Skeletal muscle cell (primary cell): ENCODE data around the gene MCTP2.
"Not testable (repeated sequence)": the region's sequence is repeated elsewhere in the genome, so short reads cannot be mapped to it uniquely, and the experiment has no call there.

Experiments
- DNase-seq: peaks from one replicate; pipeline ENCODE4 v3.0.0-alpha.2; 2010; ENCODE audit warnings: low read depth
- H3K4me3 ChIP-seq: 2 replicates; pipeline ENCODE4 v1.5.1; 2011; ENCODE audit warnings: low read depth, mild to moderate bottlenecking, control low read depth, low read length, moderate library complexity

The MCTP2 gene

DNA sequence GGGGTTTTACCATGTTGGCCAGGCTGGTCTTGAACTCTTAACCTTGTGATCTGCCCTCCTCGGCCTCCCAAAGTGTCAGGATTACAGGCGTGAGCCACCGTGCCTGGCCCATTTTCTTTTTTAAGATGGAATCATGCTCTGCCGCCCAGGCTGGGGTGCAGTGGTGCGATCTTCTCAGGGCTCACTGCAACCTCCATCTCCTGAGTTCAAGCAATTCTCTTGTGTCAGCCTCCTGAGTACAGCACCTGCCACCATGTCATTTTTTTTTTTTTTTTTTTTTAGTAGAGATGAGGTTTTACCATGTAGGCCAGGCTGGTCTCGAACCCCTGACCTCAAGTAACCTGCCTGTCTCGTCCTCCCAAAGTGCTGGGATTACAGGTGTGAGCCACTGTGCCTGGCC lies 26.4 kb downstream of the MCTP2 start:
- not testable (repeated sequence) for DNase-seq, H3K4me3 ChIP-seq

DNA sequence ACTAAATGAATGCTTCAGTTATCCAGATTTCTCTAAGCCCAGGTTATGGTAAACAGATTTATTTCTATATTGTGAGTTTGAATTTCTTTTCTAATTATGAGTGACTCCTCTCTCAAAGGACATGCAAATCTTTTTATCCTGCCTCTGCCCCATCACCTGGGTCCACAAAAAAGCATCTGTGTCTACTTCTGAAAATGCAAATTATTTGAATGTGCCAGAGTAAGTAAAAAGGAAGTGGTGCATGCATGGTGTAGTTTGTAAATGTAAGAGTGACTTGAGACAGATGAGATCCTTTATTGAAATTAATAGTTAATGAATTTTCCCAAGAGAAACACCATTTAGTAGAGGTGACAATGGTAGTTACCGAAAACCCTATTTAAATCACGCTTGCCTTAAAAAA lies 26.9 kb downstream of the MCTP2 start:
- DNase-seq = no peak
- no peak overlapping the region for H3K4me3 ChIP-seq

GRCh38 chr15:94259121-94259751 lies 27.9 kb downstream of the MCTP2 start:
- no peak for DNase-seq
- H3K4me3 ChIP-seq = no peak overlapping the region

DNA sequence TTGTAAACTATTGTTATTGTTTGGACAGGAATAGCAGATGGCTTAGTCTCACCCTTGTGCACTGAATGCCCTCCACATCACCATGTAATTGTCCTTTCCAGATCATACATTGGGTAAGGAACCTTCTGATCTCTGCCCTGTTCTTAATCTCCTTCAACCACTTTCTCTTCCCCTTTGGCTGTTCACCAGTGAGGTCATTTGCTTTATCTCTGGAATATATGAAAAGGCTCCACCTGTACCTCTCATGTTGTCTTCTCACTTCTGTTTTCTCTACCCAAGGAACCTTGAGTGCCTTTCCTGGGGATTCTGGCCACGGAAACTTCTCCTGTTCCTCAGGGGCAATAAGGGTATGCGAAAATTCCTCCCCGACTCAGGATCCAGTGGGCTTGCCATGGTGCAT lies 28.5 kb downstream of the MCTP2 start:
- DNase-seq = no peak
- H3K4me3 ChIP-seq = no peak overlapping the region

- DNase-seq = no peak
- no peak overlapping the region for H3K4me3 ChIP-seq
Measured at GRCh38 chr15:94262201-94262600, 30.8 kb downstream of the MCTP2 start.

DNA sequence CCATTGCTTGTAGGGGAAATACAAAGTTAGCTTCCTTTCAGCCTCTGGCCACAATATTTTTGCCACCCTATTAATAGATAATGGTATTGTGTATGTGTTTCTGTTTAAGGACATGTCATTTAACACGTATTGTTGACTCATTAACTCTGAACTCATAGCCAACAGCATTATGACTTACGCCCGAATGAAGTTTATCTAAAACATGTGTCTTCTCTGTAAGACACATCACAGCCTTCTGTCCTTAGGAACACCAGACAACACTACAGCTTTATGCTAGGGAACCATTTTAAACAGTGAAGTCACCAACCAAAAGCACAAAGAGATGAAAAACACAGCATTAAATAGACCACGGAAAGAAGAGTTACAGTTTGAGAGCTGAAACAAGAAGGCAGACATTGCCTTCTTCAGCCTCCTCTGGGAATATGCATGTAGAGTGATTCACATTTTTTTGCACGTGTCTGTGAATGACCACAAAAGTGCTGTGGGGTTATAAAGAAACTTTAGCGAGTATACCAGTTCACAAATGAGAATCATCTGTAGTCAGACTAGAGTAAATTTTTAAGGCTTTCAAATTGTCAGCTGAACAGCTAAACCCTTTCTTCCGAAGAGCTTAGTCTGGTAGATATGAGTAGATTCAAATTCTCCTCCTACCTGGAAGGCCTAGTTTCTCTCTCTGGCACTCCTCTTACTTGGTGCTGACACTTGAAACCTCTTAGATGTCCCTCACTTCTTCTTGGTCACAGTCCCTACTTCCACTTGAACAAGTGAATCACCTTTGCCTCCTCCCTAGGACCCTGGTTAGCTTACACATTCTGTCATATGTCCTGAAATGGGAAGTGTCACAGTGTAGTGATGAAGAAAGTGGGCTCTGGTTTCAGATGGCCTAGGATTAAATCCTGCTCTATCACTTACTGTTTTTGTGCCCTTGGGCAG lies 32.2 kb downstream of the MCTP2 start:
- no peak for DNase-seq
- no peak overlapping the region for H3K4me3 ChIP-seq

DNA sequence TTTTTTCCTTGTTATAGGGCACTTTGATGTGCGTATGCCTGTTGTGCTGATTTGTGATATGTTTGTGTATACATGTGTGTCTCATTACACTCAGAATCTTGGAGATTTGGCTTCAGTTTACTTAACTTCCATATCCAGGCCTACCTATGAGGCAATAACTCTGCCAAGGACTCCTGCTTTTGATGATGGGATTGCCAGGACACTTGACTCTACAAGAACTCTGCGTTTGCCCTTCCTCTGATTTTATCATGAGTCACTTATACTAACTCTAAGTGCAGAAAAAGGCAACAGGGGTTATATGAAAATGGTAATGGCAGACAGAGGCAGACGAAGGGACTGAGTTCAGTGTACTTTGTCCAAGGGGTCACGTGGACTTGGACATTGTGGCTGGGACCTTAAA lies 33.6 kb downstream of the MCTP2 start:
- H3K4me3 ChIP-seq = no peak overlapping the region
- no peak for DNase-seq

- H3K4me3 ChIP-seq = no peak overlapping the region
- no peak for DNase-seq
Measured at GRCh38 chr15:94265982-94266381, 34.6 kb downstream of the MCTP2 start.

DNA sequence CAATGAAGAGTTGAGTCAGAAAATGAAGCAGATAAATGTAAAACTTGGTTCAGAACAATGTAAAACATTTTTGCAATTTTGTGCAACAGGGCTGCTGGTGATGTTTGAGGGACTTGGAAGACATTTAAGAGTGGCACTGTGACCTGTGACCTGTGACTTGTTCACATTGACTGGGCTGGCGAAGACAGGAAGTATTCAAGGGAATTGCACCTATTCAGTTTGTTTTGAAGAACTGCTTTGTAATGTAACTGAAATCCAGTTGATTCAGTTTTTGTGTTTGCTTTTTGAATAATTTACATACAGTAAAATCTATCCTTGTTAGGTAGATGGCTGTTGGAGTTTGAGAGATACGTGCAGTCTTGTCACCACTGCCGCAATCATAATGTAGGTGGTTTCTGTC lies 35.4 kb downstream of the MCTP2 start:
- no peak for DNase-seq
- H3K4me3 ChIP-seq = no peak overlapping the region

- no peak for DNase-seq
- H3K4me3 ChIP-seq = no peak overlapping the region
Measured at GRCh38 chr15:94269954-94270353, 38.6 kb downstream of the MCTP2 start.

GRCh38 chr15:94270570-94270969 lies 39.2 kb downstream of the MCTP2 start:
- H3K4me3 ChIP-seq = no peak overlapping the region

DNA sequence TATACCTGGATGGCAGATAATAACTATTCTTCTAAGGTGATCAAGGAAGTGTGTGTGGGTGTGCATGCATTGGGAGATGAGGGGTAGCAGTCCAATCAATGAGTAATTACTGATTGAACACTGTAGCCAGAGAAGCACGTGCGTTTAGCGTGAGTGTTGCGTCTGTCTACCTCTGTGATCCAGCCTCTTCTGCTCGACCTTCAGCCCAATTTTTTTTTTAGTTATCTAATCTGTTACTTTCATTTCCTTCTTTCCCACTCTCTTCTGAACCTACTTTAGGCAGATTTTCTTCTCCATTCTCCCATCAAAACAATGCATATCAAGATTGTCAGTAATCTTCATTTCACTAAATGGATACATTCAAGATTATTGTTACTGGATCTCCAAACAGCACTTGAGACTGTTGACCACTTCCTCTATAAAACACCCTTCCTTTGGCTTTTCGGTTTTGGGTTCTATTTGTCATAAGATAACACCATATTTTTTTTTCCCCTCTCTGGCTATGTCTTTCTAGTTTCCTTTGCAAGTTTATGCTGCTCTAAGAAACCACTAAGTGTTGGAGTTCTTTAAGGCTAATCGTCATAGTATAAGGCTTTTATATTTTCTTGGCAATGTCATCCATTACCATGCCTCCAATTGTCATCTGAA lies 41.0 kb downstream of the MCTP2 start:
- no peak for DNase-seq
- H3K4me3 ChIP-seq = no peak overlapping the region

More at GRCh38 chr15:94270570-94270969, 39.2 kb downstream of the MCTP2 start:
- DNase-seq = no peak

GRCh38 chr15:94273826-94274225 lies 42.5 kb downstream of the MCTP2 start:
- H3K4me3 ChIP-seq = no peak overlapping the region
- DNase-seq = no peak

DNA sequence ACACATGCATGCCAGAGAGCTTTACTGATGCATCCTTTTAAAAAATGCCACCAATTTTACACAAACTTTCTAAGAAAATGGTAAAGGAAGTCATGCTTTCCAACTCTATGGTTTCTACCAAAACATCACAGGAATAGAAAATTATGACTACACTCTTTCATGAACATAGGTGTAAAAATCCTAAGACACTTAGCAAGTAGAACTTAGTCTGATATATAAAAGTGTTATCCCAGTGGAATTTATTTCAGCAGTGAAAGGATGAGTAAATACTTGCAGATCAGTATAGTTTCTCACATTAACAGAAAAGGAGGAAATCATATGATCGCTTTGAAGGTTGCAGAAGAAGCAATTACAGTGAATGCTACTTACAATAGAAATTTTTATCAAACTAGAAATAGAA lies 43.4 kb downstream of the MCTP2 start:
- H3K4me3 ChIP-seq = no peak overlapping the region
- DNase-seq = no peak

DNA sequence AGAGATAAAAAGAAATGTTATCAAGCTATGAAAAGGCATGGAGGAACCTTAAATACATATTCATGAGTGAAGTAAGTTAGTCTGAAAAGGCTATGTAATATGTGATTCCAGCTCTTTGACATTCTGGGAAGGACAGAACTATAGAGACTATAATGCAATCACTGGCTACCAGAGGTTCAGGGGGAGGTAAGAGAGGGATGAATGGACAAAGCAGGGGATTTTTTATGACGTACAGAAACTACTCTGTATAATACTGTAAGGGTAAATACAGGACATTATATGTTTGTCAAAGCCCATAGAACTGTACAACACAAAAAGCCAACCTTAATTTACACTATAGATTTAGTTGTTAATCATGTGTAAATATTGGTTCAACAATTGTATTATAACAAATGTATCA lies 46.1 kb downstream of the MCTP2 start:
- no peak for DNase-seq
- H3K4me3 ChIP-seq = no peak overlapping the region

- no peak overlapping the region for H3K4me3 ChIP-seq
- no peak for DNase-seq
Measured at GRCh38 chr15:94279736-94280135, 48.4 kb downstream of the MCTP2 start.

DNA sequence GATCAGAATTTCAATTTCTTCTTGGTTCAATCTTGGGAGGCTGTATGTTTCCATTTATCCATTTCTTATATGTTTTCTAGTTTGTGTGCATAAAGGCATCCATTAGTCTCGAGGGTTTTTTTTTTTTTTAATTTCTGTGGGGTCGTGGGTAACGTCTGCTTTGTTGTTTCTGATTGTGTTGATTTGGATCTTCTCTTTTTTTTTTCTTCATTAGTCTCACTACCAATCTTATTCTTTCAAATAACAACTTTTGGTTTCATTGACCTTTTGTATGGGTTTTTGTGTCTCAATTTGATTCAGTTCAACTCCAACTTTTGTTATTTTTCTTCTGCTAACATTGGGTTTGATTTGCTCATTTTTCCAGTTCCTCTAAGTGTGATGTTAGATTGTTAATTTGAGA lies 48.9 kb downstream of the MCTP2 start:
- H3K4me3 ChIP-seq = no peak overlapping the region
- DNase-seq = no peak

GRCh38 chr15:94282269-94283250 lies 51.2 kb downstream of the MCTP2 start:
- no peak overlapping the region for H3K4me3 ChIP-seq

DNA sequence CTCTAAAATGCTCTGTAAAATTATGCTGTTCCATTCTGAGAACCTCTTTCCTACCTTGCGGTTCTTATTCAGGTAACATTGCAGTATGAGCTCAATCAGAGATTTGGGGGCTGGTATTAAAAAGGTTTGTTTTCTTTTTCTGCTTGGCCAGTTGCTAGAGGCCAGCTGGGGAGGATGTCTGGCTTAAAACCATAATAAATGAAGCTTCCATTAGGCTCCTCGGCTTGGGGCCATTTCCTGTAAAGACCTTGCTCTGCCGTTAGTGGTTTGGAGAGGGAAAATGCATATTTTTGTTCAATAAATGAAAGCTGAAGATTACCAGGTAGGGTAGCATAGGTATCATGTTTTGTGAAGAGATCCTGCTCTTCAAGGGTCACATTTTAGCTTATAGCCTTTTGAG lies 55.2 kb downstream of the MCTP2 start:
- DNase-seq = no peak
- H3K4me3 ChIP-seq = no peak overlapping the region

More at GRCh38 chr15:94282269-94283250, 51.2 kb downstream of the MCTP2 start:
- DNase-seq = no peak
